KMS-11 (cell line): Measurements from ENCODE around the gene ZNF337.
"Not testable (repeated sequence)": the region's sequence is repeated elsewhere in the genome, so short reads cannot be mapped to it uniquely, and the experiment has no call there.

Source experiments
- H2AFZ ChIP-seq: fragments of 200-600 bp; sonication (generic); 2 replicates; pipeline ENCODE4 v1.6.1; 2016; ENCODE audit warnings: antibody characterized with exemption, mixed run types, low read depth
- H3K27ac ChIP-seq: fragments of 200-600 bp; sonication (generic); 2 replicates; pipeline ENCODE4 v1.6.1; 2016; ENCODE audit warnings: mild to moderate bottlenecking, mixed run types
- H3K27me3 ChIP-seq: fragments of 200-600 bp; sonication (generic); 2 replicates; pipeline ENCODE4 v1.6.1; 2017; ENCODE audit warnings: mild to moderate bottlenecking, low read depth, mixed run types, moderate library complexity; ENCODE audit not compliant: insufficient read depth
- H3K36me3 ChIP-seq: fragments of 200-600 bp; sonication (generic); 2 replicates; pipeline ENCODE4 v1.6.1; 2017; ENCODE audit warnings: mild to moderate bottlenecking, mixed run types; ENCODE audit not compliant: insufficient read depth
- H3K4me1 ChIP-seq: fragments of 200-600 bp; sonication (generic); 2 replicates; pipeline ENCODE4 v1.6.1; 2016; ENCODE audit warnings: mild to moderate bottlenecking, low read depth, mixed run types; ENCODE audit not compliant: poor library complexity, severe bottlenecking
- H3K4me2 ChIP-seq: fragments of 200-600 bp; sonication (generic); 2 replicates; pipeline ENCODE4 v1.7.0; 2016; ENCODE audit warnings: mild to moderate bottlenecking, mixed run types
- H3K4me3 ChIP-seq: fragments of 200-600 bp; sonication (generic); IDR thresholded peaks from 2 replicates; pipeline ENCODE4 v1.6.1; 2017; ENCODE audit warnings: low read depth, low read length, mixed read lengths; ENCODE audit not compliant: insufficient read depth
- H3K79me2 ChIP-seq: fragments of 200-600 bp; sonication (generic); 2 replicates; pipeline ENCODE4 v1.6.1; 2016; ENCODE audit warnings: low read depth, mixed run types; ENCODE audit not compliant: insufficient read depth
- H3K9ac ChIP-seq: fragments of 200-600 bp; sonication (generic); 2 replicates; pipeline ENCODE4 v1.6.1; 2016; ENCODE audit warnings: mild to moderate bottlenecking, mixed run types
- H4K20me1 ChIP-seq: fragments of 200-600 bp; sonication (generic); 2 replicates; pipeline ENCODE4 v1.6.1; 2016; ENCODE audit warnings: mild to moderate bottlenecking, mixed run types; ENCODE audit not compliant: insufficient read depth
- TF ChIP-seq, protein P1 (sequence below): fragments of 200-600 bp; sonication (generic); conservative IDR thresholded peaks from 2 replicates; pipeline ENCODE4 v1.6.1; 2017; ENCODE audit warnings: low read depth, mild to moderate bottlenecking, antibody characterized with exemption, low read length, moderate library complexity, mixed read lengths

Gene ZNF337

DNA sequence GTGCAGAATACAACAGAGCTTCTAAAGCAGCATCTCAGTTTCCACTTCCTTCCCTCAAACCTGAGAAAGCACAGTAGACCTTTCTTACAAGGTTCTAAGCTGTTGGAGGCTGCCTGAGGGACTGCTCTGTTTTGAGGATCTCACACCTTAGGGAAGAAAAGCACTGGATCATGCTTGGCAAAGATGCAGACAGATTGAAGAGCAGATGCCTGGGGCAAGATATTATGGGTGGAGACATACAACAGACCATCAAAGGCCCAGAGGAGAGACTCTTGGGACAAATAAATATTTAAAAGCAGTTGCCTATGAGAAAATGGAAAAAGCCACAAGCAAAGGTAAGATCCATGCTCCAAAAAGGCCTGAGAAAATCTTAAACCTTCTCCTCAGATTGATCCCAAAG, 6.2 kb downstream of the ZNF337 start:
- Histone ChIP-seq H3K9ac (no peak overlapping the region), H3K4me1 (peaks cover 5% of the 10 kb centered on the region), H3K4me2 (no peak overlapping the region), H3K36me3 (no peaks in the 10 kb centered on the region), H3K79me2 (no peaks in the 10 kb centered on the region), H2AFZ (no peak overlapping the region), H3K4me3 (no peak overlapping the region), H3K27me3 (no peaks in the 10 kb centered on the region), H4K20me1 (no peaks in the 10 kb centered on the region), H3K27ac (no peak overlapping the region)
- TF ChIP-seq, protein P1, sequence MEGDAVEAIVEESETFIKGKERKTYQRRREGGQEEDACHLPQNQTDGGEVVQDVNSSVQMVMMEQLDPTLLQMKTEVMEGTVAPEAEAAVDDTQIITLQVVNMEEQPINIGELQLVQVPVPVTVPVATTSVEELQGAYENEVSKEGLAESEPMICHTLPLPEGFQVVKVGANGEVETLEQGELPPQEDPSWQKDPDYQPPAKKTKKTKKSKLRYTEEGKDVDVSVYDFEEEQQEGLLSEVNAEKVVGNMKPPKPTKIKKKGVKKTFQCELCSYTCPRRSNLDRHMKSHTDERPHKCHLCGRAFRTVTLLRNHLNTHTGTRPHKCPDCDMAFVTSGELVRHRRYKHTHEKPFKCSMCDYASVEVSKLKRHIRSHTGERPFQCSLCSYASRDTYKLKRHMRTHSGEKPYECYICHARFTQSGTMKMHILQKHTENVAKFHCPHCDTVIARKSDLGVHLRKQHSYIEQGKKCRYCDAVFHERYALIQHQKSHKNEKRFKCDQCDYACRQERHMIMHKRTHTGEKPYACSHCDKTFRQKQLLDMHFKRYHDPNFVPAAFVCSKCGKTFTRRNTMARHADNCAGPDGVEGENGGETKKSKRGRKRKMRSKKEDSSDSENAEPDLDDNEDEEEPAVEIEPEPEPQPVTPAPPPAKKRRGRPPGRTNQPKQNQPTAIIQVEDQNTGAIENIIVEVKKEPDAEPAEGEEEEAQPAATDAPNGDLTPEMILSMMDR = no peak

DNA sequence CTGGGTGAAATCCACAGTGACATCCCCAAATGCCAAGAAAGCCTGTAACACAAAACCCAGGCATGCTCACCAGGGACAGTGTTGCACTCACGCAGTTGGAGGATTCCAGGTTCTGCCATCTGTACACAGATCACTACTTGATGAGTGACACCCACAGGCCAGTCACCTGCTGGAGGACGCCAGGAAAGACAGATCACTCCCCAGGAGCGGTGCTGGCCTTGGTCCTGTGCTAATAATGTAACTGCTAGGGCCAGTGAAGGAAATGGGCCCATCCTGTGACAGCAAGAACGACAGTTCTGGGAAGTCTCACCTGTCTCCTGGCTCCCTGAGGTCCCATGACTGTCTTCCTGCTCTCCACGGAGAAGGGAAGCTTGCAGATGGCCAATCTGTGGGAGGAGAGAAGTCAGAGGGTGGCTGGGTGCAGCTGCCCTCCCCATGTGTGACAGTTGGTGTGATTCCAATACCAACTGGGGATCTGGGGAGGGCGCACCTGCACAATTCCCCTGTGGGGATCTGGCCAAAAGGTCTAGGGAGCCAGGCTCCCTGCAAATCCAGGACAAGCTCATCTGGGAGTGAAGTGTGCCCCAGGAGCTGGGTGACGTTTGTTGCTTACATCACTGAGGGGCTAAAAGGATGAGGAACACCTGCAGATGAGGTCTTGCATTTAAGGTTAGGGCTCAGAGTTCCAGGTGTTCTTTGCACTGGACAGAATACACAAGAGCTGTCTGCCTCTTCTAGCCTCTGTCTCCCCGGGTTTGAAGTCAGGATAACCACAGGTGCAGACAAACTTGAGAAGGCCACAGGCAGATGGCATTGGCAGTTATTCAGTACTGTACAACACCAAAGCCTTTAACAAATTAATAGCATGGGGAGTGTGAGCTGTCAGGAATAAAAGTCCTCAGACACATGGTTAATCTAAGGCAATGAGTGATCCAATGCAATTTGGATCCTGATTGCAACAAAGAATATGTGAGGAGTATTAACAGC, 10.3 kb downstream of the ZNF337 start:
- H3K4me2 ChIP-seq = no peak overlapping the region
- H3K4me3 ChIP-seq = no peak overlapping the region
- no peaks in the 10 kb centered on the region for H3K36me3 ChIP-seq
- no peaks in the 10 kb centered on the region for H3K27me3 ChIP-seq
- no peaks in the 10 kb centered on the region for H4K20me1 ChIP-seq
- peaks cover 3% of the 10 kb centered on the region for H3K4me1 ChIP-seq
- H3K79me2 ChIP-seq = no peaks in the 10 kb centered on the region
- TF ChIP-seq, protein P1 = no peak
- H2AFZ ChIP-seq = no peak overlapping the region
- H3K27ac ChIP-seq = no peak overlapping the region
- no peak overlapping the region for H3K9ac ChIP-seq

DNA sequence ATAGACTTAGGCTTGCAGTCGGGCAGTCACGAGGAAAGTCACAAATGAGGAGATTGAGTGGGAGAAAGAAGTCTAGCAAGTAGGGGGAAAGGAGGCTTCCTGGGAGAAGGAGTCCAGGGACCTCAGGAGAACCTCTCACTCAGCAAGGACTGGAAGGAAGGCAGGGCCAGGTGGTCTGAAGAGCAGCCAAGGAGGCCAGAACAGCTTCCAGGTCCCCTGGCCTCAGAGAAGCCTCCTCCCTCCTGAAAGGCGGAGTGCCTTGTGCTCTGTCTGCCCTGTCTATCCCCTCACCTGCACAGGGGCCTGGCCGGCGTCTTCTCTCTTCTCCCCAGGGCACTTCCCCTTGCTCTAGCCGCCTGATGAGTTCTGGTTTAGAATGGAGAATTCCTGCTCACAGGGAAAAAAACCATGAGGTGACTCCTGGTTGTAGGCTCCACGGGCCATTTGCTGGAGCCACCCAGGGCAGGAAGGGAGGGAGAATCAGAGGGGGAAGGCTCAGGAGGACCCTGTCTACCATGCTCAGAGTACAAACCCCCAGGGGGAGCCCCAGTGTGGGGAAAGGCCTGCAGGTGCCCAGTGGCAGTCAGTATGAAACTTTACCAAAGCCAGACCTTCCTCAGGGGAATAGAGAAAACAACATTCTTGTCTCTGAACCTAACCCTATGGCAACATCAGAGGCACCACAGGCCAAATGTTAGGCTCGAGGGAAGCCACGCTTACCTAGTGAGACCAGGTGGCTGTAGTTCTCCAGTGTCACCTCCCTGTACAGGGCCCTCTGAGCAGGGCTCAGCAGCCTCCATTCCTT, 11.2 kb downstream of the ZNF337 start:
- Histone ChIP-seq H4K20me1 (no peaks in the 10 kb centered on the region), H3K36me3 (no peaks in the 10 kb centered on the region), H3K4me3 (no peak overlapping the region), H3K27me3 (no peaks in the 10 kb centered on the region), H3K79me2 (no peaks in the 10 kb centered on the region), H3K4me2 (no peak overlapping the region), H3K9ac (no peak overlapping the region), H3K27ac (no peak overlapping the region), H3K4me1 (peaks cover 3% of the 10 kb centered on the region), H2AFZ (no peak overlapping the region)
- TF ChIP-seq, protein P1 = no peak

DNA sequence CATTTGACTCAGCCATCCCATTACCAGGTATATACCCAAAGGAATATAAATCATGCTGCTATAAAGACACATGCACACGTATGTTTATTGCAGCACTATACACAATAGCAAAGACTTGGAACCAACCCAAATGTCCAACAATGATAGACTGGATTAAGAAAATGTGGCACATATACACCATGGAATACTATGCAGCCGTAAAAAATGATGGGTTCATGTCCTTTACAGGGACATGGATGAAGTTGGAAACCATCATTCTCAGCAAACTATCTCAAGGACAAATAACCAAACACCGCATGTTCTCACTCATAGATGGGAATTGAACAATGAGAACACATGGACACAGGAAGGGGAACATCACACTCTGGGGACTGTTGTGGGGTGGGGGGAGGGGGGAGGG, 12.8 kb downstream of the ZNF337 start:
- not testable (repeated sequence) for H3K27ac ChIP-seq, H3K4me1 ChIP-seq

More for the DNA sequence above, 12.8 kb downstream of the ZNF337 start:
- H3K4me3 ChIP-seq, H3K9ac ChIP-seq, H2AFZ ChIP-seq, H4K20me1 ChIP-seq, H3K4me2 ChIP-seq, H3K27me3 ChIP-seq, H3K36me3 ChIP-seq, H3K79me2 ChIP-seq: not testable (repeated sequence)
